Neuronal stem cell (in vitro differentiated cells): ENCODE measurements around the gene CTNNA3.

Experiments
- DNase-seq: peaks from one replicate; pipeline ENCODE4 v3.0.0-alpha.2; 2013; ENCODE audit warnings: low spot score
- H2AFZ ChIP-seq: one replicate; pipeline ENCODE4 v1.6.1; 2013; ENCODE audit warnings: mild to moderate bottlenecking, low read length, inconsistent platforms
- H2AK5ac ChIP-seq: 2 replicates; pipeline ENCODE4 v1.6.1; 2013; ENCODE audit warnings: low read depth, mild to moderate bottlenecking, inconsistent platforms, low read length, moderate library complexity, mixed read lengths
- H2BK120ac ChIP-seq: 2 replicates; pipeline ENCODE4 v1.6.1; 2013; ENCODE audit warnings: low read depth, mild to moderate bottlenecking, inconsistent platforms, low read length, moderate library complexity, mixed read lengths
- H2BK12ac ChIP-seq: one replicate; pipeline ENCODE4 v1.6.1; 2013; ENCODE audit warnings: low read length, inconsistent platforms
- H2BK15ac ChIP-seq: 2 replicates; pipeline ENCODE4 v1.6.1; 2013; ENCODE audit warnings: mild to moderate bottlenecking, low read length, inconsistent platforms, mixed read lengths
- H2BK5ac ChIP-seq: one replicate; pipeline ENCODE4 v1.6.1; 2013; ENCODE audit warnings: inconsistent platforms, mild to moderate bottlenecking, low read length, moderate library complexity
- H3K14ac ChIP-seq: one replicate; pipeline ENCODE4 v1.6.1; 2013; ENCODE audit warnings: low read length, inconsistent platforms
- H3K18ac ChIP-seq: 2 replicates; pipeline ENCODE4 v1.6.1; 2013; ENCODE audit warnings: low read length, inconsistent platforms
- H3K23ac ChIP-seq: 2 replicates; pipeline ENCODE4 v1.6.1; 2013; ENCODE audit warnings: low read depth, mild to moderate bottlenecking, mixed read lengths, low read length, inconsistent platforms; ENCODE audit not compliant: poor library complexity
- H3K27ac ChIP-seq: replicated peaks from 3 replicates; pipeline ENCODE4 v1.5.1; 2013; ENCODE audit warnings: low read length, inconsistent platforms
- H3K27me3 ChIP-seq, 3 experiments: 2 replicates each; pipeline ENCODE4 v1.6.1; 2013; ENCODE audit warnings: low read length in 3 of 3, mild to moderate bottlenecking in 2 of 3, inconsistent platforms in 1 of 3, low read depth in 1 of 3, mixed read lengths in 1 of 3, moderate library complexity in 1 of 3; ENCODE audit not compliant: control insufficient read depth in 3 of 3, insufficient read depth in 3 of 3
- H3K36me3 ChIP-seq, 2 donors: replicated peaks in 1 of 2; 2 replicates each; pipeline ENCODE4 v1.6.1; 2013; ENCODE audit warnings: low read length in 2 of 2; ENCODE audit not compliant: control insufficient read depth in 2 of 2, insufficient read depth in 2 of 2
- H3K4ac ChIP-seq: 2 replicates; pipeline ENCODE4 v1.6.1; 2013; ENCODE audit warnings: inconsistent platforms, mild to moderate bottlenecking, low read length, moderate library complexity
- H3K4me1 ChIP-seq, 2 donors: 1 replicate in 1 of 2; 2 replicates in 1 of 2; pipeline ENCODE4 v1.6.1; 2013; ENCODE audit warnings: low read length in 2 of 2, low read depth in 1 of 2; ENCODE audit not compliant: control insufficient read depth in 2 of 2, insufficient read depth in 1 of 2
- H3K4me2 ChIP-seq: one replicate; pipeline ENCODE4 v1.6.1; 2013; ENCODE audit warnings: mild to moderate bottlenecking, low read length, inconsistent platforms; ENCODE audit not compliant: insufficient read depth, poor library complexity, severe bottlenecking
- H3K4me3 ChIP-seq, 2 donors: 2 replicates each; pipeline ENCODE4 v1.5.1; 2013; ENCODE audit warnings: low read length in 2 of 2, mild to moderate bottlenecking in 2 of 2, inconsistent platforms in 1 of 2, moderate library complexity in 1 of 2
- H3K79me1 ChIP-seq: one replicate; pipeline ENCODE4 v1.6.1; 2013; ENCODE audit warnings: low read depth, mild to moderate bottlenecking, inconsistent platforms, low read length, moderate library complexity
- H3K9ac ChIP-seq: one replicate; pipeline ENCODE4 v1.6.1; 2013; ENCODE audit warnings: mild to moderate bottlenecking, low read depth, low read length, inconsistent platforms; ENCODE audit not compliant: poor library complexity
- H3K9me3 ChIP-seq, 2 donors: replicated peaks in 1 of 2; 2 replicates each; pipeline versions ENCODE3 to v1.6.1; 2013; ENCODE audit warnings: low read length in 2 of 2, mild to moderate bottlenecking in 2 of 2, inconsistent platforms in 1 of 2, low read depth in 1 of 2, mixed read lengths in 1 of 2, moderate library complexity in 1 of 2; ENCODE audit not compliant: control insufficient read depth in 2 of 2, insufficient read depth in 1 of 2
- H4K8ac ChIP-seq: one replicate; pipeline ENCODE4 v1.6.1; 2013; ENCODE audit warnings: low read depth, mild to moderate bottlenecking, inconsistent platforms, low read length, moderate library complexity
- H4K91ac ChIP-seq: one replicate; pipeline ENCODE4 v1.6.1; 2013; ENCODE audit warnings: low read length, low read depth, mild to moderate bottlenecking, inconsistent platforms; ENCODE audit not compliant: poor library complexity
- WGBS, 2 donors: extraction: QIAGEN DNeasy Blood & Tissue Kit; methylation state at CpG; one replicate each; pipeline ENCODE4 v1.1.7; 2013; ENCODE audit warnings: missing lambda C conversion rate in 2 of 2, mixed read lengths in 1 of 2; ENCODE audit not compliant: insufficient read length in 2 of 2, insufficient replicate concordance in 1 of 2; ENCODE audit errors: extremely low coverage in 2 of 2; 5-methylcytosine and 5-hydroxymethylcytosine counted together

The CTNNA3 gene

DNA sequence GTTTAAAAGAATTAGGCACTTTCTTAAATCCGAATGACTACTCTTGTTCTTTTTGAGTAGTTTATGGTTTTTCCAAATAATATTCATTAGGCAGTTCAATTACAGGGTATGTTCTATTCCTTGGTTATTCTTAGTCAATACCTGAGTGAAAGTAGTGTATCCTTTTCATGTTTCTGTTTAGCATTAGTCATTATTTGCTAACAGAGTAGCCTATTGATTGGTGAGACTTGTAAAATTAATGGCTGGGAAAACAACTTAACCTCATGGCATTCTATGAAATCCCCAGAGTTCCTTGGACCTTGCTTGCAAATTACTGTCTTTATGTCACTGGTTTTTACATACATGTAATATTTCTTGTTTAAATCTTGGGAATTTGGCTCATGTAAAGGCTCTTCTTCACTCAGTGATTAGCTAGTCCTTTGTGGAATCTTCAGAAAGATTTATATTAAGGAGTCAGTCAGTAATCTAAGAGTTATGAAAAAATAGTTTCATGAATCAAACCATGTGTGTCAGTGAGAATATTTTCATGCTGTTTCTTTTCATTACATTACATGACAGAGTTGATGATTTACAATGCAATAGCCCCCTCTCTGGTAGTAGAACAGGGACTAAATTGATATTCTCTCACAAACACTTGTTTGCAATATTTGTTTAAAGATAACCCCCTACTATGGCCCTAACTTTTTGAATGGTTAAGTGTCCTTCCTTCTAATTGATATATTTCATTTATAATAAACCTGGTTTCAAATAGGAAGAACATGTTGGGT, 851.6 kb downstream of the CTNNA3 start:
- Histone ChIP-seq H3K27me3 (no peaks in the 10 kb centered on the region), H2AFZ (no peak overlapping the region), H3K9ac (no peak overlapping the region), H3K23ac (no peak overlapping the region), H3K27ac (no peak overlapping the region), H2BK15ac (no peak overlapping the region), H3K4me3 (no peak overlapping the region), H3K14ac (no peak overlapping the region), H3K9me3 (no peaks in the 10 kb centered on the region), H2BK12ac (no peak overlapping the region), H3K79me1 (no peaks in the 10 kb centered on the region), H3K36me3 (no peaks in the 10 kb centered on the region), H2AK5ac (no peak overlapping the region), H3K4me1 (no peaks in the 10 kb centered on the region), H4K91ac (no peak overlapping the region), H3K18ac (no peak overlapping the region), H3K4me2 (no peak overlapping the region), H3K4ac (no peak overlapping the region), H2BK120ac (no peak overlapping the region), H2BK5ac (no peak overlapping the region), H4K8ac (no peak overlapping the region)
- DNase-seq: no peak
- no CpG with 5 or more reads among the region's 1 CpG for WGBS, 2 donors

DNA sequence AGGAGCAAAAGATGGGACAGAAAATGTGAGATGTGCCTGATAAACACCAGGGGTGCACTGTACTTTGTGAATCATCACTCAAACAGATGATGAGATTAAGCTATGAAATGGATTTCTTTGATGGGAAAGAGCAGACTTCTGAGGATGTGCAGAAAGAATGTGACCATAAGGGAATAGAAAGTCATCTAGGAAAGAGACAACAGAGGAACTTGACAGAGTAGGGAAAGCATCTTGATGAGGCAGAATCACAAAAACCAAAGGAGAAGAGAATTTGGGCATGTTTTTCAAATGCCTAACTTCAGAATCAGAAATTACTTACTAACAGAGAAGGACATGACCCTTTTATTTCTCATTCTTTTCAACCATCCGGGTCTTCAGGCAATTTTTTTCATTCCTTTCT, 852.6 kb downstream of the CTNNA3 start:
- Histone ChIP-seq H3K9me3 (no peaks in the 10 kb centered on the region), H2BK15ac (no peak overlapping the region), H3K4me3 (no peak overlapping the region), H3K27ac (no peak overlapping the region), H2BK12ac (no peak overlapping the region), H3K79me1 (no peaks in the 10 kb centered on the region), H4K8ac (no peak overlapping the region), H3K27me3 (no peaks in the 10 kb centered on the region), H3K9ac (no peak overlapping the region), H3K23ac (no peak overlapping the region), H3K14ac (no peak overlapping the region), H3K4me1 (no peaks in the 10 kb centered on the region), H4K91ac (no peak overlapping the region), H2BK5ac (no peak overlapping the region), H3K4me2 (no peak overlapping the region), H2AK5ac (no peak overlapping the region), H3K4ac (no peak overlapping the region), H3K36me3 (no peaks in the 10 kb centered on the region), H2AFZ (no peak overlapping the region), H2BK120ac (no peak overlapping the region), H3K18ac (no peak overlapping the region)
- no CpG with 5 or more reads among the region's 1 CpG for WGBS, 2 donors
- no peak for DNase-seq

DNA sequence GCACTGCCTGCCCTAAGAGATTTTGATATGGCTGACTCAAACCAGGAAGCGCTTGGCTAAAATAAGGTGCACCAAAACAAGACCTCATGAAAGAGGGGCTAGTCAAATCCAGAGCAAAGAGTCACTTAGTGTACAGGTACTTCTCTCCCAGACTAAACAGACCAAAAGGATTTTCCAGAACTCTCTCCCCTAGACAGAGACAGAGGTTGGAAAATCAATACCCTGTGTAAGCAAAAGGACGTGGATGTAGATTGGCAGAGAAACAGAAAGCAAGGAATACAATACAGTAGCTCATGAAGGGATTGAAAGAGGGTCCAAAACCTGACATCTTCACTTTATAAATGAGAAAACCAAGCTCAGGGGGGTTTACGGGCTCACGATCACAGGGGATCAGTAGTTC, 853.1 kb downstream of the CTNNA3 start:
- Histone ChIP-seq H3K4me2 (no peak overlapping the region), H3K27me3 (no peaks in the 10 kb centered on the region), H4K8ac (no peak overlapping the region), H3K36me3 (no peaks in the 10 kb centered on the region), H3K9ac (no peak overlapping the region), H3K4ac (no peak overlapping the region), H3K4me1 (no peaks in the 10 kb centered on the region), H2AK5ac (no peak overlapping the region), H3K27ac (no peak overlapping the region), H2BK5ac (no peak overlapping the region), H4K91ac (no peak overlapping the region), H3K79me1 (no peaks in the 10 kb centered on the region), H2BK12ac (no peak overlapping the region), H2BK120ac (no peak overlapping the region), H2AFZ (no peak overlapping the region), H3K4me3 (no peak overlapping the region), H2BK15ac (no peak overlapping the region), H3K9me3 (no peaks in the 10 kb centered on the region), H3K23ac (no peak overlapping the region), H3K14ac (no peak overlapping the region), H3K18ac (no peak overlapping the region)
- DNase-seq: no peak
- no CpG with 5 or more reads among the region's 4 CpGs for WGBS, 2 donors

DNA sequence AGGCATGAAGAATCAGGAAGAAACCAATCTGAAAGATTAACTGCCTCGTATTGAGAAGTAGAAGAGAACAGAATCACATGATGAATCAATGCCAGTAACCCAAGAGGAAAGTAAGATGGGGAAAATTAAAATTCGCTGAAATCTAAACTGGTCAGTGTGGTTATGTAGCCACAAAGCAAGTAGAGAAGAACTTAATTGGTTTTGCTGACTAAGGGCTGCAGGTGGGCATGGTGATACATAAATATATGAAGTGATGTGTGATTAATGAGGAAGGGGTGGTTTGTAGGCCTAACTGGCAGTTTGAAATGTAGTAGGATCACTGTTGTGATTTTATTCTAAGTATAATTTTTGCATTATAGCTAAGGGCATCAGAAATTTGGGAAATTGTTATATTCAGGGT, 853.6 kb downstream of the CTNNA3 start:
- no peak overlapping the region for H3K9ac ChIP-seq
- H2AK5ac ChIP-seq: no peak overlapping the region
- no peaks in the 10 kb centered on the region for H3K27me3 ChIP-seq
- no peaks in the 10 kb centered on the region for H3K79me1 ChIP-seq
- no peak overlapping the region for H2BK120ac ChIP-seq
- H2BK12ac ChIP-seq: no peak overlapping the region
- no peak overlapping the region for H2BK15ac ChIP-seq
- no peak overlapping the region for H4K8ac ChIP-seq
- no CpG with 5 or more reads among the region's 2 CpGs for WGBS, 2 donors
- no peak overlapping the region for H4K91ac ChIP-seq
- H3K4me3 ChIP-seq: no peak overlapping the region
- no peaks in the 10 kb centered on the region for H3K36me3 ChIP-seq
- no peak overlapping the region for H3K14ac ChIP-seq
- no peak overlapping the region for H3K18ac ChIP-seq
- H3K9me3 ChIP-seq: no peaks in the 10 kb centered on the region
- DNase-seq: no peak
- no peak overlapping the region for H2BK5ac ChIP-seq
- H3K27ac ChIP-seq: no peak overlapping the region
- no peak overlapping the region for H3K23ac ChIP-seq
- no peak overlapping the region for H3K4ac ChIP-seq
- no peak overlapping the region for H3K4me2 ChIP-seq
- no peak overlapping the region for H2AFZ ChIP-seq
- H3K4me1 ChIP-seq: no peaks in the 10 kb centered on the region
